DMS 273 (cell line): ENCODE measurements around the gene LRMDA.

Experiments
- DNase-seq: peaks from one replicate; lab custom pipeline; 2025; ENCODE audit not compliant: unreplicated experiment; lab: John Stamatoyannopoulos, UW

LRMDA gene

DNA sequence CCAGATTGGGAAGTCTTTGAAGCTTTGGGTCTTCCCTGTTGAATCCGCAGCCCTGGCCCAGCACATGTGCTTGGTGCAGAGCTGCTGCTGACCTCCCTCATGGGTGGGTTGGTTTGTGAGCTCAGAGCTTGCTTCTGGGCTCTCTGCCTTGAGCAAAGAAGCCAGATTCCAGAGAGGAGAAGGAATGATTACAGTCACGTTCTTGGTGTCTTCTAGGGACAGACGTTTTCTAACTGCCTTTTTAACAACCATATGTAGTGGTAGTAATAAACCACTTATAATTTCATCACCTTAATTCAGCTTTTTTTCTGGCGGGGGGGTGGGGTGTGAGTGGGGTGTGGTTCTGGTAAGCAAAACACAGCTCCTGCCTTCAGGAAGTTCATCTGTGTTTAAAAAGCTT is 39.5 kb downstream of the LRMDA start:
- DNase-seq = no peak

DNA sequence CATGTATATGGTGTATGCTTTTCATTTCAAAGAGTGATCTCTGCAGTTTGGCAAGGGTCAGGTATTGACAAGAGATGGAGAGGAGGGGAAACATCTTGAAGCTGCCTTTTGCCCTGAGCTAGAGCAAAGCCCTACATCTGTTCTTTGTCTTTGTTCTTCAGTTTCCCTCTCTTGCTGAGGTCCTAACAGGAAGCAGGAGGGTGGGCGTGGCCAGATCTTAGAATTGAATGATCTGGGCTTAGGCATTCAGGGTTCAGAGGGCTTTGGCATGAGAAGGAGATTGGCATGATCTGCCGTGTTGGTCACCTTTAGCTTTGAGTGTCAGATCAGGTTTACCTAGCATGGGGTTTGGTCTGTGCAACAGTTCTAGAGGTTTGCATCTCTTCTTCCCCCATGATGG is 41.3 kb downstream of the LRMDA start:
- DNase-seq = no peak

DNA sequence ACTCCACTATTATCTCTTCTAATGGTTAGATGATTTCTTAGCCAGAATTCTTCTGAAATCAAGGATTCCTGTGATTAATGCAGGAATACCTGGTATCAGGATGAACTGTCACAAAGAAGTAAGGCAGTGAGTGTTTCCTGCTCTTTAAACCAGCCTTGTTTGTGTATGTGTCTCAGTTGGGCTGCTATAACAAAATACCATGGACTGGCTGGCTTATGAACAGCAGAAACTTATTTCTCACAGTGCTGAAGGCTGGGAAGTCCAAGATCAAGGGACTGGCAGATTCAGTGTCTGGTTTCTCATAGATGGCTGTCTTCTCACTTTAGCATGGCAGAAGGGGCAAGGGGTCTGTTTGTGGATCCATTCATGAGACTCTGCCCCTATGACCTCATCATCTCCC is 42.7 kb downstream of the LRMDA start:
- no peak for DNase-seq

DNA sequence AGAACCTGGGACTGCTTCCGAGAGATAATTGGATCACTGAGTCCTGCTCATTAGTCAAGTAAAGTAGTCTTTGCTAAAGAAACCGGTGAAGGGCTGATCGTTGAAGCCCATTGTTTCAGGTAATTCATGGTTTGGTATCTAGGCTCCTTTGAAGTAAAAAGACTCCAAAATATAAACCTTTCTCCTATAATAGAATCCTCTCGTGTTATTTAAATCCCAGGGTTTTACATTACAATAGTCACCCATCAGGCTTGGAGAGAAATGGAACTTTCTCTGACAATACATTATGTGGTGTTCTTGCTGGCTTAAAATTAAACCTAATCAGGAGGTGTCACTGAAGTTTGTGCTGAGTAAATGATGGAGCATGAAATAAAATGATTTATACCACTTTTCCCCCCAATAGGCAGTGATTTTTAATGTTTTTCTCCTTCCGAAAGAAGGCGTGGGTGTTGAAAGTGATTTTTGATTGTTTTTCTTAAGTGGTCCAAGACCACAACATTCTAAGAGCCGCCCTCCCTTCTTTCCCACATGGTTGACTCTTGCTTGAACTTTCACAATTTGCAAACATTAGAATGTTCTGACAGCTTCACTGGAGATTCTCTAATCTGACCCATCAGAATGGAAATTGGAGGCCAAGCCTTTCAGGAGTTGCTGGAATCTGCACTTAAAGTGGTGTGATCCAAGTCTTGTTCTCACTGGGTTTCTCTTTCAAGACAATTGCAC is 44.2 kb downstream of the LRMDA start:
- DNase-seq = no peak

DNA sequence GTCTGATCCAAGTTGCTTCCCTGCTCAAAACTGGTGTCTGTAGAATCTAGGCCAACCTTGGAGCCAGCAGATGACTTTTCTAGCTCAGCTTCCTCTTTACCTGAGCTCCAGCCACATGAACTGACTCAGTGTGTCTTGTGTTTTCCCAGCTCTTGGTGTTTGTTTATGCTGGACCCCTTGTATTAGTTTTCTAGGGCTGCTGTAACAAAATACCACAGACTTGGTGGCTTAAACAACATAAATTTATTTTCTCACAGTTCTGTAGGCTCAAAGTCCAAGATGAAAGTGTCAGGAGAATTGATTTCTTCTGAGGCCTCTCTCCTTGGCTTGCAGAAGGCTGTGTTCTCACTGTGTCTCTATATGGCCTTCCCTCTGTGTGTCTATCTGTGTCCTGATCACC is 45.1 kb downstream of the LRMDA start:
- DNase-seq = no peak

DNA sequence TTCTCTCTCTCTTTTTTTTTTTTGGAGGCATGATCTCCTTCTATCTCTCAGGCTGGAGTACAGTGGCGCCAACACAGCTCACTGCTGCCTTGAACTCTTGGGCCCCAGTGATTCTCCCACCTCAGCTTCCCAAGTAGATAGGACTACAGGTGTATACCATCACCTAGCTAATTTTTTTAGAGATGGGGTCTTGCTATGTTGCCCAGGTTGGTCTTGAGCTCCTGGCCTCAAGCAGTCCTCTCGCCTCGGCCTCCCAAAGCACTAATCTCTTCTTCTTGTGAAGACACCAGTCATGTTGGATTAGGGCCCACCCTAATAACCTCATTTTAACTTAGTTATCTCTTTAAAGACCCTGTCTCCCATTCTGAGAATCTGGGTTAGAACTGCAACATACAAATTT is 45.6 kb downstream of the LRMDA start:
- DNase-seq = no peak

DNA sequence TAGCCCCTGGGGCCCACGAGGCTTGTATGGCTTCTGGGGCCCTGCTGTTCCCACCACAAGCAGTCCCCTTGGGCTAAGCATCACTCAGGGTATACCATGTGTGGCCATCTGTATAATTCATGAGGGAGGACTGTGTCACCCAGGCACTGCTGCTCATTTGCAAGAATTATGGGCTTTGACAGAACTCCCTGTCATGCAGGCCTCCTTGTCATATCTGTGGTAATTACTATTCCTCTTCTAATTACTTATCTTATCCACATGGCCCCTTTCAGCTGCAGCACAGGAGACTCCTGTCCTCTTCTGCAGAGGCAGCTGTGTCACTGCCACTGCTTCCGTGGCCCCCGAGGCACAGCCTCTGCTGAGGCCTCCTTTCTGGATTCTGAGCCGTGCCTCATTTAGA is 46.3 kb downstream of the LRMDA start:
- no peak for DNase-seq

DNA sequence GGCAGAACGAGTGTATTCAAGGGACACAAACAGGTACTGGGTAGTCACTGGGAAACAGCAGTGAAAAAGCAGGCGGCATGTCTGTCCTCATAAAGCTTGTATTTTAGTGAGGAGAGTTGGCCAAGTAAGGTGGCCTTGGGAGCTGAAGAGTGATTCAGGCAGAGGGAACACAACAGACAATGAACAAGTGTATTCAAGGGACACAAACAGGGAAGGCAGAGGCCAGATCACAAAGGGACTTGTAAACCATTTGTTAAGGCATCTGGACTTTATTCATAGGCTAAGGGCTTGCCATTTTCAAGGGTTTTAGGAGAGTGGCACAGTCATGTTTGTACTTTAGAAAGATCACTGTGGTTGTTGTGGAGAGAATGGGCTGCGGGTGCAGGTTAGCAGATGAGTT is 49.0 kb downstream of the LRMDA start:
- DNase-seq = no peak

DNA sequence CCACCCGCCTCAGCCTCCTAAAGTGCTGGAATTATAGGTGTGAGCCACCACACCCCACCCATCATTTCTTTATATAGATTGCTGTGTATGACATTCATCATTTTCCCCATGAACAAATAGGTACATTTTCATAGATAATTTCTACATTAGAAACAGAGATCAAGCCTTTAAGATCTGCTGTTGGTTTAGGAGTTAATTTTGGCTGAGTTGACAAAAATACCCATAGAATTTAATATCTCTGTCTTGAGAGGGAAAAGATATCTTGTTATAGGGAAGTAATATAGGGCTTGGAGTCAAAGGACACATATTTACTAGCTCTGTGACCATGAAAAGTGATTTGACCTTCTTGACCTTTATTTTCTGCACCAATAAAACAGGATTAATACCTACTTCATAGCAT is 51.8 kb downstream of the LRMDA start:
- no peak for DNase-seq

DNA sequence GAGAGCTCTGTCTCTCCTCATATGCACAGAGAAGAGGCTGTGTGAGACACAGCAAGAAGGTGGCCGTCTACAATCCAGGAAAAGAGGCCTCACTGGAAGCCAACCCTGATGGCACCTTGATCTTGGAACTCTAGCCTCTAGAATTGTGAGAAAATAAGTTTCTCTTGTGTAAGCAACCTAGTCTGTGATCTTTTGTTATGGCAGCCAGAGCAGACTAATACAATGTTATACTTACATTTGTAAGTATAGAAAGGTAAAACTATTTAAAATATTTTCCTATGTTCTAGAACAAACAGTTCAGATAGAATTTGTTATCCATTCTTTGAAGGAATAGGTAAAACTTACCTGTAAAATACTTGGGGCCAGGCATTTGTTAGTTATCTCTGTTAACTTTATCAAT is 53.3 kb downstream of the LRMDA start:
- no peak for DNase-seq

DNA sequence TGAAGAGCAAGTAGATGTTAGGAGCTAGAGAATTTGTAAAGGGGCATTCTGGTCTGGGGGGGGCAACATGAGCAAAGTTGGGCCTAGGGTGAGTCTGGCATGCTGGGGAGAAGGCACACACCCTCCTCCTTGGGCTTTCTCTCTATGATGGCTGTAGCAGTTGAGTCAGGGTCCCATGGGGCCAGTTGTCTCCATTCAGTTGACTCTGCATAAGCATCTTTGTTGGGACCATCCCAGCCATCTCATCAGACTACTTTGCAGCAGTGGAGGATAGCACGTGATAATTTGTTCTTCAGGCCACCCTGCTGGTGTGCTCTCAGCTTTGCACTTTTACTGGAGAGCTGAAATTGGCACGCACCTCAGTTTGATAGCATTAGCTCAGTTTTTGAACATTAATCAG is 55.2 kb downstream of the LRMDA start:
- no peak for DNase-seq

DNA sequence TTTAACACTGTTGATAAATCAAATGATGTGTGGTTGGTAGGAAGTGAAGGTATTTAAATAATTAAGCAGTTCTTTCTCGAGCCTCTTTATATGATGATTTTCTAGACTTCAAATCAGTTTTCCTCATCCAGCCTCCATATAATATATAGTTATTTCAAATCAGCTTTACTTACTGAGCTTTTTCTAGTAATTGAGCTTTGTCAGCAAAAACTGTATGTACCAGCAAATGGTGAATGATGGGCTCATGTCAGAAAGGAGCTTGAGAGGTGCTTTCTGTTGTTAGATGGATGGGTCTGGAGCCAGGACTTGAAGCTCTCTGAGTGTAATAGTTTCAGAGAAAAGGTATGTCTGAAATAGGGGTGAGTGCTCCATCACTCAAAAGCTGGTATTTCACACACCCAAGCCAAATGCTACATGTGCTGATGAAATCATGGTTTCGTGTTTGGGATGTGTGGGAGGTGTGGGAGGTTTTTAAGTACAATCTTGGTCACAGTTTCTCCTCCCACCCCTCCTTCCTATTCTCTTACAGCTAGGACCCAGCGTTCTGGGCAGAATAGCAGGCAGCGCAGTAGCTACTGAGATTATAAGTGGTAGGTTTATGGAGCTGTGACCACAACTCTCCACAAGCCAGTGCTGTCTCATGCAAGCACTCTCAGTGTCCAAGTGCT is 55.8 kb downstream of the LRMDA start:
- DNase-seq = no peak

DNA sequence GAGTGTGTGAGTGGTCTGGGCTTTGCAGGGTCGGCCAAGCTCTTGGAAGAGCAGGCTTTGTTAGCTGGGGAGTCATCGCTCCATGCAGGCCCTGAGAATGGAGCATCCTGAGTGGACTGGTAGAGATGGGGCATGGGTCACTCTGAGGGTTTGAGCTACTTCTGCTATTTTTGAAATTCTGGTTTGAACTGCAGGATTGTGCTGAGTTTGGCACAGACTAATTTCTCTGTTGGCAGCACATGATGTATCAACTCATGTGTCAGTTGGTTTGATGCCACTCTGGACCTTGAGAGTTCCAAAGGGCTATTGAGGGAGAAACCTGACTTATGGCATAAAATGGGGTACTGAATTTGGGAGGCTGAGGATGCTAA is 56.3 kb downstream of the LRMDA start:
- DNase-seq = no peak

DNA sequence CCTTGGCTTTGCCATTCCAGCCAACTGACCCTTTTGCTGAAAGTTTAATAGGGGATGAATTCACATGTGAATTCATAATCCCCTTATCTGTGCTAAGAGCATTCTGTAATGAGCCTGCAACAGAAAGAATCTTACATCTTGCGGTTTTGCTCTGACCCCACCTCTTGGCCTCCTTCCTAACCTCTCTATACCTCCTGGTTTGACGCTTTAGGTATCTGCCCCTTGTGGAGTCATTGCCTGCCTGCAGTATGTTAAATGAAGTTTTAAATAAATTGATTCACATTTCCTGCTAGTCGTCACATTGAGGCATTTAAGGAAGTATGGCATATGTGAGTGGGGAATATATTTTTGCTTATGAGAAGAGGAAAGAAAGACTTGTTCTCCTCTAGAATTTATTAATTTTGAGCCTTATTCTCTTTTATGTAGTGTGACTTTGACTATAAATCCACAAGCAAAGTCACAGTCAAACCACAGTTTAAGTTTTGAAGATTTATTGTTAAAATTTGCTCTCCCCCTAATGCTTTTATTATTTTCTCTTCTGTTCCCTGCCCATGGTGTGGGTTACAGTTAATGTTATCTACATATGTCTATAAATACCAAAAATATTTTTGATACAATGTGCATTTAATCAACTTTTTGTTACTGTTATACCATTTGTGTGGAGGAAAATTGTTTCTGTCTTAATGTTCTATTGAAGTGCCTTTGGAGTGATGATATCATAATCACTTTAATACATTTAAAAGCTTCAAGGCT is 60.9 kb downstream of the LRMDA start:
- no peak for DNase-seq

DNA sequence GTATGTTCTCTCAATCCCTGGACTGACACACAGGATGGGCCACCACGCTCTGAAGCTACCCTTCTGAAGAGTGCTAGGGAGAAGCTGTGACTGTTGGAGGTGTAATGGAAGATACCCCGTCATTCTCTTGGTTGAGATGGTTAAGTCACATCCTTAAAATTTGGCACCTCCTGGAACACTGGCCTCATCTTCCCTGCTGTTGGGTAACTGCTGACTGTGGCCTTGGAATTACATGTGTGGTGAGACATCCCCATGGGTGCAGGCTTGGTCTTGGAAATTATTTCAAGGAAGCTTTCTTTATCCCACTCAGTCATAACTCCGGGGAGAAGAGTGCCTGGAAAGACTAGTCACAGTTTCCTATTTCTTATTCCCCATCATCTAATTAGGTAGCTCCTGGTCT is 62.0 kb downstream of the LRMDA start:
- no peak for DNase-seq

DNA sequence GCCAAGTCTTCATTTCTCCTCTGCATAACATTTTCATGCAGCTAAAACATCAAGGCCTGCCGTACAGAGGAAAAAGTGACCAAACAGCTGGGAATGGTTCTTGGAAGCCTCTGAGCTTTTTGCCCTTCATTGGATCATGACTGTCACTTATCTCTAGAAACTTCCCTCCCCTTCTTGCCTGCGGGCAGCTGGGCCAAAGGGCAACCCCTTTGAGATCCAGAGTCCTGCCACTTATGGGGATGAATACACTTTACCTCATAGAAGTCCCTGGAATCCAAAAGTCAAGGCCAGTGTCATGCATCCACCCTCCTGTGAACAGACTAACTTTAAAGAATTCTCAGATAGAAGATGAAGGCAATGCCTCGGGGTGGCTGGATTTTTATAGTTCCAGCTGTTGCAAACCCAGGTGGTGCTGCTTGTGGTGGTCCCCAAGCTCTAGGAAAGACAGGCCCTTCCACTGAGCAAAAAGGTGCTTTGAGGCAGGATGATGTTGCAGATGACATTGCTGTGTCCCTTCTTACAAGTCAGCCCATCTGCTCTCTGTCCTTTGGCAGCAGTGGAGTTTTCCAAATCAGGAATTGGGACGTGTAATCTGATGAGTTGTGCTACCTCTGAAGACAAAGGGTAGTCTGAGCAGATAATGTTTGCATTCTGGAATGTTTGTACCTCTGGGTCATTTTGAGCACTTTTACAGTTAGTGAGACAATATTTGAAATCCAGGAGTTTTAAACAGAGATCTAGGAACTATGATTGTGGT is 64.2 kb downstream of the LRMDA start:
- DNase-seq = no peak

DNA sequence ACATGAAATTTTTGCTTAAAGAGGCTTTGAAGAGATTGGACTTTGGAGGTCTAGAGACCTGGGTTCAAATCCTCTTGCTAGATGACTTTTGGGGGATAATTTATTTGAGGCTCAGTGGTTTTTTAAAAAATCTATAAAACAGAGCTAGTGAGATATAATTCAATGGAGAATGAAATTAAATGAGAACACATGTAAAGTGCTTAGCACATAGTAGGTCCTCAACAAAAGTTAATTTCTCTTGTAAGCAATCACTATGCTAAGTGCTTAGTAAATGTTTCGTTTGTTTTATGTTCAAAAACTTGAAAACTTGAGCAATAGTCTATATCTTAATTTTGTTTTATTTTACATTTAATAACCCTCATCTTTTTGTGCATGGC is 64.8 kb downstream of the LRMDA start:
- DNase-seq = no peak

DNA sequence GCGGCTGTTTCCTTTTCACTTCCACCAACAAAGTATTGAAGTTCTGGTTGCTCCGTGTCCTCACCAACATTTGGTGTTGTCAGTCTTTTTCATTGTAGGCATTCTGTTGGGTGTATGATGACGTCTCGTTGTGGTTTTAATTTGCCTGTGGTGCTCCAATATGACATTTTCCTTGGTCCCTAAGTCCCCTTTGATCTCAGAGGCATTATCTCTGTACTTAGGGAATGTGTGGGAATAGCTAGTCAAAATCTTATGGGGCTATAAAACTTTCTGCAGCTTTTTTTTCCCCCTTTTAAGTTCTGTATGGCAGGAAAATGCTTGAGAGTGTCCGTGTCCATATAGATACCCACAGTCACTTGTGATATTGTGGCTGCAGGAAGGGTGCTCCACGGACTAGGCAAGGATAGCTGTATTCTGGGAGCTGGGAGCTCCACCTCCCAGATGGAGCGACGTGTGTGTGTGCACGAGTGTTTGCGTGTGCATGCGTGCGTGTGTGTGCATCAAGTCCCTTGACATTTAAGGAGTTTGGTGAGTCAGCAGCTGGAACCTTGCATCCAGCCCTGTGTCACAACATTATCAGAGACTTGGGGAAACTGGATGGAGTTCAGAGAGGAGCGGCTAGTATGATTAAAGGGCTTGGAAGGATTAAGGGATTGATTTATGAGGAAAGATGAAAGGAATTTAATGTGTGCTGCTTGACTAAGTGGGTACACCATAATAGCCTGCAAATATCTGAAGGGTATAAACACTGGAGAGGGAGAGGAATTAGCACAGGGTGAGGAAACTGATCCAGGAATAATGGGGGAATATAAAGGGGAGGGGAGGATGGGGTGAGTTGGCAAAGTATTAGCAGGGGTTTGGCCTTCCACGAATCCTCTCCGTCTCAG is 66.8 kb downstream of the LRMDA start:
- DNase-seq = no peak

DNA sequence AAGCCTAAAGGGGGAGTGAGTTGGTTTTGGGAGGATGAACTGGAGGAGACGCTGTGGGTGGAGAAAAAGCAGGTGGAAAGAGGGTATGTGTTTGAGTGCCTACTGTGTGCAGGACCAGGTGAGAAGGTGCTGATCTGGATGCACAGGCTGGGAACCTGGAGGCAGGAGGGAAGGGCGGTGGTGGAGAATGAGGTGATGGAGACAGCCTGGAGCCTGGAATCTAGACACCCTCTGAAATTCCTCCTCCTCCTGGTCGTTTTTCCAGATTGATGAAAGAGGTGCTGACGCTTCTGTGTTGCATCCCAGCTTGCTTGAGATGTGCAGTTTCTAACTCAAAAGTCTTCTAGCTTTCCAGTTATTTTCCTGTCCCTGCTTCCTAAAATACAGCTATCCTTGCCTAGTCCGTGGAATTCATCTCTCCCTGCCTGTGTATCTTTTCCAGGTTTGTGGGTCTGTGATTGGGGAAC is 67.5 kb downstream of the LRMDA start:
- DNase-seq = no peak

DNA sequence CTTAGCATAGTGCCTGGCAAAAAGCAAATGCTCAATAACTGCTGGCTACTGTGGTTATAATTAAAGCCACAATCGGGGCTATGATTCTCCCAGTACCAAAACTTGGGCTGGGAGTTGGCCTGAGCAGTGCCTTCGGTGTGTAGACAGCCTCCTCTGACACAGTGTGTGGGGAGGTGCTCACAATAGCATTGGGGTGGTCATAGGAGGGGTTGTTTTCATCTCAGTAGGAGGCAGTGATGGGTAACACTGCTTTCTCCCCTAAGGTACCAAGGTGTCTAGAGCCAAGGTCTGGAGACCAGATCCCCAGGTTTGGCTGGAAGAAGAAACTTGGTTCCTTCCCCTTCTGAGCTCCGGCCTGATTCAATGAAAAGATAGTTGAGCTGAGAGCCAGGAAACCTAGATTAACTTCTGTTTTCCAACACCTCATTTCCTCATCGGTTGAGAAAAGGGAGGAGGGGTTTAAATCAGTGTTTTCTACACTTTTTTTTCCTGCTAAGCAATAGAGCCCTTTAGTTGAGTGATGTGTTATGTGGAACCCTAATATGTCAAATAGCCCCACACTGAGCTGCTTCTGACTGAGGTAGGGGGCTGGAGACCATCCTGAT is 68.2 kb downstream of the LRMDA start:
- no peak for DNase-seq
